SW 1271 (cell line): ENCODE data around the gene FBN2.

Source experiments
- DNase-seq, 2 experiments: peaks; one replicate each; lab custom pipeline; 2025; lab: John Stamatoyannopoulos, UW

Gene FBN2

DNA sequence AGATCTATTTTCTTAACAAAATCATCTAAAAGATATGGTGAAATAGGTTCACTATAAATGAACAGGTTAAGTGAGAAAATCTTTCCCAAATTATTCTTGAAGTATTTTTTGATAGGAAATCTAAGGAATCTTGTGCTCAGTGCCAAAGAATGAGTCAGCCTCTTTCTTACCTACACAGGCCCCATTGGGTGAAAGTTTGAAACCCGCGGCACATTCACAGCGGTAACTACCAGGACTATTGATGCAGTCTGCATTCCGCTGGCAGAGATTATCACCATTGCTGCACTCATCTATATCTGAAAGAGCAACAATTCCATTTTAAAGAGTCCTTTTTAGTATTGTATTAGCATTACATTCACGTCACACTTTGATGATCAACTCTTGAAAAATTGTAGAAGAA lies 232.7 kb downstream of the FBN2 start:
- DNase-seq = no peak

DNA sequence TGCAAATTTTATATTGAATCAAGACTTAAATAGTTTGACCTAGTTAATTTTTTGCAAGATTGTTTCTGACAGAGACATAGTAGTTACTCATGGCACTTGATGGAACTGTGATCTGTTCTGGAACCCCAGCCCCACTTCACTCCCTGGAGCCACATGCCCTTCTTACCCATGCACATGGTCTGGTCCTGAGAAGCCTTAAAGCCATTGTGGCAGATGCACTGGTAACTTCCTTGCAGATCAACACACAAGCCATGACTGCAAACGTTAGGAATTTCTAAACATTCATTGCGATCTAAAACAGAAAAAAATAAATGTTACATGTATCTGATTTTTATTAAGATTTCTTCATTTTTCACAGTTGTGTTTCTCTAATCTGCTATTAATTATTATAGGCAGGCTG lies 233.3 kb downstream of the FBN2 start:
- no peak for DNase-seq

DNA sequence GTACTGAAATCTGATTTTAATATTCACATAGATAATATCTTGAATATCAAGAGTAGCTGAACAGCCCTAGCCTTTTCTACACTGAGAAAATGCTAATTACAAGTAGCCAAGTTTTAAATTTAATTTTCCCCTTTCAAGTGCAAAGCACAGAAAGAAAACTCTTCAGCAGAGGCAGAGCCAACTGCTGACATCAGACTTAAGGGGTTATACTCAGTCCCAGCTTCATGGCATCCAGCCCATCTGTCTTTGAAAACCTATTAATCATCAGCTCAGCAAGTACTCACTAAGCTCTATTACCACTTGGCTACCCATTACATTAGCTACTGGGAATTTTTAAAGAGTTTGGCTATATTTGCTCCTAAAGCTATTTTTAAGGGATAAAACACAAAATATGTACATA lies 234.0 kb downstream of the FBN2 start:
- DNase-seq = no peak

DNA sequence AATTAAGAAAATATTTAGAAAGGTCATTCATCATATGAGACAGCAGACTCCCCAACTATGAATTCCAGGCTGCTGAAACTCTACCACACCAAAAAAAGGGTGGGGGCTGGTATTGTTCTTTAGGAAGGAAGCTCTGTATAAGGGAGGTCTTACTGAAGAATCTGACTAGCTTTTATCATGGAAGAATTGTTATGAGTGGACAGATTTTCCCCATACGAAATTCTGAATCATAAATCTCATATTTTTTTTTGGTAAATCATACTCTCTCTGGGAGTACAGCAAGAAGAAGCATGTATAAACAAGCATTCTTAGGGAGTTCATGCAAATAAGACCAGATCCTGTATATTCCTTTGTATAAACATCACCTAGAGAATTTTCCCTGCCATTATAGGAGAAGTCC lies 234.5 kb downstream of the FBN2 start:
- no peak for DNase-seq

DNA sequence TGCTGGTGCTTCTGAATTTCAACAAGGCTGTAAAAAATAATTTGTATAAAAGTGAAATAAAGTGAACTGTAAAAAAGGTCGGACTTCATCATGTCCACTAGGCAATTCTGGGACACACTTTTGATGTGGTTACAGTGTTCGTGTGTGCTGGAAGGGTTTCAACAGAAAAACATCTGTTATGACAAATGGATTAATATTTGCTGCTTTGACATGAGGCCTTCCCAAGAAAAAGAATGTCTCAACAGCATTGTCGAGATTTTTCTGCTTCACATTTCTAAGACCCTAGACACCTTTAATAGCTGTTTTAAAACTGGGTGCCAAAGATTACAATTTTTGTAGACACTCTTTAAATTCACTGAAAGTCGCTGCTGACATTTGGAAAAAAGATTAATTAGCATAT lies 237.9 kb downstream of the FBN2 start:
- no peak for DNase-seq

DNA sequence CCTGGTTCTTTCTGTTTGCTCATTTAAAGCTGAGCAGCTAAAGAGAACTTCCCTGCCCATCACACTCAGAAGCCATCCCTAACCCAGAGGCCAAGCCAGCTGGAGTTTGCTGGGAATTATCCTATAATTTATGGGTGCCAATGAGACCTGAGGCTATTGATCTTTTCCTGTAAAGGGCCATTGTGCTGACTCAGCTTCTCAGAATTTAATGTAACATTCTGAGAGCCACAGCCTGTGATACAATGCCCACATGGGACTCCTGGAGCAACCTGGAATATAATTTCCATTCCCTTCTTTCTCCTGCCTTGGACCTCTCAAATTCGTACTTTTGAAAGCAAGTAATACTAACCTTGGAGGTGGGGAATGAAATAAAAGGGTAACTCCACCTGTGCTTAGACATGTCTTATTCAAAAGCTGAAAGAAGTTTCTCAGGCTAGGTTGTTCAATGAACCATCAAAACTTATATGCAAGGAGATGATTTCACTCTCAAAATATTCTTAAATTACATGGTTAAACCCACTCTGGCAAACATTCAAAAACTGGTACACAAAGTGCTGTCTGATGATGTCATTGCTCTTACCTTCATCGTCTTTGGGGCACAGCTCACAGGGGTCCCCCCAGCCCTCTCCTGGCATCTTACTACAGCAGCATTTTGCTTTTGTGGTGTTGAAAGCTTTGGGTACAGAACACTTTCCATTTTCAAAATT lies 247.7 kb downstream of the FBN2 start:
- DNase-seq = no peak

DNA sequence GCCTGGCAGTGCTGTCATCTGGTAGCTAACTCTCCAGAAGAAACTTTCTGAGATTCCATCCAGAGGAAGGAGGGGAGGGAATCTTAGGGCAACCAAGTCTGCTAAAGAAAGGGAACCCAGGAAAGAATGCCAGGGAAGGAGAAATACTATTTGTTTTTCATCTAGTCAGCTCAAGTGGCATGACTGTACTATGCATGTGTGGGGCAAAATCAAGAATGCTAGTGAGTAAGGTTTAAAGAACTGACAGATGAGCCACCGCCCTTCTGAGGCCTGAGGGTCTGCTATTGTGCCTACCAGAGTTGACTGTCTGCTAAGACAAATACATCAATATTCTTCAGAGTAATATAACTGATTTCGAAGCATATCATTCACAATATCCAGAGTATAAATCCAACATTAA lies 250.3 kb downstream of the FBN2 start:
- no peak for DNase-seq

DNA sequence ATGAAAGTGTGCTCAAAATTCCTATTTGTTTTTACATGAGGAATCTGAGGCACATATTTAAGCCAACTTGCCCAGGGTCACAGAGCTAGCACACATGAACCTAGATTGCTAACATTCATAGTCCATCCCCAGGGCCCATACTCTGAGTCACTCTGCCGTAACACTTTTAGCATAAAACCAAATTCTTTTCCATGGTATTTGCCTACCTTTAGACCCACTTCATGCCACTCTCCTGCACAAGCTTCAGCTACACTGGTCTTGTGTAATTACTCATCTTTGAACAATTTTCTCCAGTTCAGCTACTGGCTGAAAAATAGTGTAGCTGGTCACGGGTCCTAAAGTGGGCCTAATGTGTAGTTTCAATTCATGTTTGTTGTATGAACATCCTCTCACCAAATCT lies 253.8 kb downstream of the FBN2 start:
- no peak for DNase-seq

DNA sequence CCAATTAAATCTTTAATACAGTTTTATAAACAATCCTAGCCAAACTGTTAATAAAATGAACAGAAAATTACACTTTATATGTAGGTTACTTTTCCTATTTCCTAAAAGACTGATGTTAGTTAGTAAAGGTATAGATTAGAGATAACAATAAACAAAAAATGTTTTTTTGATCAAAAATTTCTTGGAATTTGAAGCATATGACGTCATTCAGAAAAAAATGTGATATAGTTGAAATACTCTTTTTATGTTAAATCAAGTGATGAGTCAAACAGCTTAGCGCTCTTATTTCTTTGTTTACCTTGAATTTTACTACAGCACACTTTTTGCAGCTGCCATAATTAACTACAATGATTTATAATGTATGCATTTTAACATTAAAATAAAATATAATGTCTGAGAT lies 258.7 kb downstream of the FBN2 start:
- DNase-seq = no peak

DNA sequence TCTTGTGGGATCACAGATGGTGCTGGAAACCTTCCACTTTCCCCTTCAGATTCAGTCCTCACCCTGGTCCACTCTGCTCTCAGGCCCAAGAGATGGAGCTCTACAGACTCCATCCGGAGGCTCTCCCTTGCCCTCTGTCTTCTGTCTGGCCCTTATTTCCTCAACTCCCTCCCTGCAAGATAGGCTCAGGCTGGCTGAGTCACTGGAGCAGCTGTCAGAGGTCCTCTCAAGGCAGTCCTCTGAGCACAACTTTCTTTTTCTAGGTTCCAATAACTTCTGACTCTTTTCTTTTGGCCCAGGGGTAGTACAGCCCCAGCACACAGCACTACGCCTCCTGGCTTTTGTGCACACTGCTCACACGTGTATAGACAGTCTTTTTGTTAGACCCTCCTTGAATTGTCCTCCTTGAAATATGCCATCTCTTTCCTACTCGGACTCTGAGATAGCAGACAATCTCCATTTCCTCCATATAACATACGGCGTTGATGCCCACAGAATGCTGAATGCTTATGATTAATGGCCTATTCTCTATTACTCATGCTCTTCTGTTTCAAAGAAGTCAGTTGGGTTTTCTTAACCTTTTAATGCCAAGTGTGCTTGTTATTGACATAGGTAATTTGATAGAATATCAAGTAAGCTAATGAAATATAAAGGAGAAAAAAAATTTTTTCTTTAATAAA lies 261.4 kb downstream of the FBN2 start:
- DNase-seq = no peak

DNA sequence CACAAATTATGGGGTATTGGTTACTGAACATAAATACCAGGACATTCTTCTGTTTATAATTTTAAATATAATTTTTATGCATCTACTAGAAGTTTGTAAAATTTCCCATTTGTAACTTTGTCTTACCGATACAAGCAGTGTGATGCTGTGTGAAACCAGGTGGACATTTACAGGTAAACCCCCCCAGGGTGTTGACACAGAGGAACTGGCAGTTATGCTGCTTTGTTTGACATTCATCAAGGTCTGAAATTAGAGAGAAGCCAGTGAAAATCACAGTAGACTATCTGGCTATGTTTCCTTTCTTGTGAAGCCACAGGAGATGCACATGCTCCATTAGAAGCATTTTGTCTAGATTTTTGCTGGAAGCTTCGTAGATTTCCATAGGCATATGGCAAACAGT lies 263.6 kb downstream of the FBN2 start:
- no peak for DNase-seq

DNA sequence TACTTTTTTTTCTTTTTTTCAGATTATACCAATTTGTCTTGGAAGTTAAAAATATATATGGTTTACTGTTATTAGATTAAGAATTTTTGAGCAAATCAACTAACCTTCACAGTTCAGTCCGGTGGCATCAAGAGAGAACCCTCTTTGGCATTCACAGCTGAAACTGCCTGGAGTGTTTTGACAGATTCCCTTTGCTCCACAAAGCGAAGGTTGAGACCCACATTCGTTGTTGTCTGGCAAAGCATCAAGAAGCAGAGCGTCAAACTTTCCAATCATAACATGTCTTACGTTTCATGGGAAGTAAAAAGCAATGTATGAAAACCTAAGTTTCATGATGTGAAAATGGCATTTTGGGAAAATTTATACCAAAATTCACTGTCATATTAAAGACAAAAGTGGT lies 264.3 kb downstream of the FBN2 start:
- no peak for DNase-seq

DNA sequence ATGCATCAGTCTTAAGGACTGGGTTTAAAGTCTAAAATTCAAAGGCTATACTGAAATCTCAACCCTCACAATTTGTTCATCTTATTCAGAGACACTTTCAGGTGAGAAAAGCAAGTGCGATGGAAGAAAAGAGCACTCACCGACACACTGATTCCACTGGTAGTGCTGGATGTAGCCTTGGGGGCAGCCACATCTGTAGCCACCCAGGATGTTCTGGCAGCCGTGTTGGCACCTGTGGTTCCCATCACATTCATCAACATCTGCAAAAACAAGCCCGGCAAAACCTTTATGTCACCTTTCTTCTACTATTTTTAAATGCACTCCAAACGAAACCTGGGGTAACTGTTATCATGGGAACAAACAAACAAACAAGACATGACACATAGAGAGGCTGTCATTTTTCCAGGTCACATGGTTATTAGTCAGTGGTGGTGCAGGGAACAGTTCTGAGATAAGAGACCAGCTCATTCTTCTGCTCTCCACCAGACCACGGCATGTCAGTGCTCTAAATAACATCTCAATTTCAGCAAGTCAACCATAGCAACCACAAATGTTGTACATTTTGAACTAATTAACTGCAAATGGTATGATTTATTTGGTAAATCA lies 266.1 kb downstream of the FBN2 start:
- peak; percentile 12 to 67 for DNase-seq

DNA sequence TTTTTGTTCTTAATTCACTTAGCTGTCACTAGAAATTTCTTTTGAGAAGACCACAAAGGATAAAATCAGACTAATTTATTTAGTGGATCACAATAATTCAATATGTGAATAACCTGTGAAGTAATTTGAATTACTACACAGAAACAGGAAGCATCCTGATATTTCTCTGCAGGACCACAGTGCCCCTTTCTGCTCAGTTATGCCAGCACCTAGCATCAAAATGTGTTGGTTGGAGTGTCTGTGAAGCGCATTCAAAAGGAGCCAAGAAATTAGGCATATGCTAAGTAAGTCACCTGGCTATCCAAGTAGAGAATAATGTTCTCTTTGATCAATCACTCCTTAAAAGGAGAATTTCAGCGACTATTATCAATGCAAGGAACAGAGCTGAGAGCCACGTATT lies 267.0 kb downstream of the FBN2 start:
- DNase-seq = no peak

DNA sequence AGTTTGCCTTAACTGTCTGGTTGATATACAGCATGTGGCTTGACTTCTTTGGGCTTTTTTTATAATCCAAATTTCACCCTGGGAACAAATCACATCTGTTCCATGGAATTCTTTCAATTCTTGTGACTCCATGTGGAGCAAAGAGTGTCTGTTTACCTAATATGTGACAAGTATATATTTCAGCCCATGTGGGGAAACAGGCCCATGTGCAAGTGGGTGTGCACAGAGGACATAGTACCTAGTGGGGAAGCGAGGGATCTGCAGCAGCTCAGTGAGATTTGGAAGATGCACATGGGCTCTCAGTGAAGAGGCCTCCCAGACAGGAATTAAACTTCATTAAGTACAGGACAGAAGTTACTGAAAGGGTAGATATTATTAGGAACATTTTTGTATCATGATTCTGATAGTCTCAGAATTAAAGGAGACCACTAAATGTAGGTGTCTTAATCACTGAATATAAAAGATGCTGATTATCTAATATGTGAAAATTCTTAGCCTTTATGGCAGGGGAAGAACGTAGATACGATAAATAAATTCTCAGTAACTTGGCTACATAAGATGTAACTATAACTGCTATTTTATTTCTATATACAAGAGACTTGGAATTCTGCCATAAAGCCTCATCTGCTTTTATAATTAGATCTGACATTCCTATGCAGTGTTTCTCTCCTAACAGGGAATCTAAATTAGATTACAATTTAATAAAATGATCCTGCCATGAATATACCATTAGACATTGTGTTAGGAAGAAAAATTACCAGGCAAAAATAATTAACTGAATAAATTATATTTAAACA lies 273.3 kb downstream of the FBN2 start:
- no peak for DNase-seq

DNA sequence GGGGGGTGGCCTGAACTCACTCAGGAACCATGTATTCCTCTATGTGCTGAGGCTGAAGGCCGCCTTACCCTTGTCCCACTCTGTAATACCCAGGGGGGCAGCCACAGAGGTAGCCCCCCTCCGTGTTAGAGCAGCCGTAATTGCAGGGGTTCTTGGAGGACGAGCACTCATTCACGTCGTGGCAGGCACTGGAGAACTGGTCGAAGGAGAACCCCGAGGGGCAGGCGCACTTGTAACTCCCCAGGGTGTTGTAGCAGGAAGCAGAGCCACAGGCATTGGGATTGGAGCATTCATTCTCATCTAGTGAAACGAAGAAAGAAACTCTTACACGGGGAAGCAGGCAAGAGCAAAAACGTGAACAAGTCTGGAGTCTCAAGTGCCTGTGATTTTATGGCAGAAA lies 274.7 kb downstream of the FBN2 start:
- DNase-seq = no peak

DNA sequence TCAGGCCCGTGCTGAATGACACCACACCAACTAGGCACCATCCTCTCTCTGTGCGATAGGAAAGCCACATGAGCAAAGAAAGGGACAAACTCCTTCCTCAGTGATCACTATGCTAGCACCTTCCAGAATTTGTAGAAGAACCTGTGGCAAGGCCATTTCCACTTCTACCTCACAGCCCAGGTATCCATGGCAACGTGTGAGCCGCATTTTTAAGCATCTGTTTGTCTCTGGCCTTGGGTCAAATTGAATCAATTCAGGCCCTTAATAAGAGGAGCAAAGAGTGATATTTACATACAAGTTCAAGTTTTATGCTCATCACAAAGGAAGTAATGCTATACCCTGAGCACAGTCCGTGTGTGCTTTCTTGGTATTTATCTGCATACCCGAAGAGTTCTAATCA lies 275.1 kb downstream of the FBN2 start:
- DNase-seq = no peak

DNA sequence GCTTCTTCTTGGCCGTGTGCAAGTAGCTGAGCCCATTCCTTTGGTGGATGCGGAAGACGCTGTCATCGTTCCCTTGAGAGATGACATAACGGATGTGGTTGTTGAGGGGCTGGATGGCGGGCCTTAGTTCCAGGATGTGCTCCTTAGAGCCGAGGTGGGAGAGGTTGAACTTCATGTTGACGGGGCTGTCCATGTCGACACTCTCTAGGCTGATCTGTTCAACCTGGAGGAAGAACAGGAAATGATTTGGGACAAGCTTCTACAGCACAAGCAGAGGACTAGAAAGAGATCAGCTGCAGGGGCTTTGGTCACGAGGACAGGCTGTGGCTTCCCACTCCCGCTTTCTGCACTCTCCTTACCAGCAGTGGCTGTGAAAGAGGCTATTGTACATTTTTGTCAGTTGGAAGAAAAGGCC lies 278.4 kb downstream of the FBN2 start:
- DNase-seq = no peak

DNA sequence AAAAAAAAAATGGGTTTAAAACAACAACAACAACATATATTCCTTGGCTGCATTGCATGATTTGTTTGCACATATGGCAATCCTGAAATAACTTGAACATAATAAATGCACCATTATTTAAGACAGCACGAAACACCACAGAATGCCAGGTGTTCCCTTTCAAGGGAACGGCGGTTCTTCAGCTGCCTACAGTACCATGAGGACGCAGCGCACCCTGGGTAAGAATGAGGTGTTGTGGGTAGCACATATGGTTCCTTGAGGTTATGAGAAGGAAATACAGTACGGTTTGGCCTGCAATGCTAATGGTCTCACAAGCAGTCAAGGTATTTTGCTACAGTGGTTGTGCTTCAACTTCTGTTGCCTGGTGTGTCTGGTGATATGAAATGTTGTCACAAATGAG lies 279.7 kb downstream of the FBN2 start:
- no peak for DNase-seq

DNA sequence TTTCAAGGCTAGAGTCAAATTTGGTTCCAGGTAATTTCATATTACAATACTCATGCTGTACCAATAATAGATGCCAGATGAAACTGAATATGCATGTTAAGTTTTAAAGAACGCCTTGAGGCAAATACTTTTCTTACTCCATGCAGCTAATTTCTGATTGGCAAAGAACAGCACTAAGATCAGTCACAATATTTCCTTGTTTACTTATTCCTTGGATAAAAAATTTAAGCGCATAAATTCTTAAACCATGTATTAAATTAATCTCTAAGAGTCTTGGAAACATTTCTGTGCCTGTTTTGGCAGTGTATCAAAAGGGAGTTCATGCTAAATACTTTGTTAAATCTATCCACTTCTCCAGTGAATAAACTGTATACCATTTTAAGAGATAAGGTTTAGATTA lies 281.0 kb downstream of the FBN2 start:
- no peak for DNase-seq

DNA sequence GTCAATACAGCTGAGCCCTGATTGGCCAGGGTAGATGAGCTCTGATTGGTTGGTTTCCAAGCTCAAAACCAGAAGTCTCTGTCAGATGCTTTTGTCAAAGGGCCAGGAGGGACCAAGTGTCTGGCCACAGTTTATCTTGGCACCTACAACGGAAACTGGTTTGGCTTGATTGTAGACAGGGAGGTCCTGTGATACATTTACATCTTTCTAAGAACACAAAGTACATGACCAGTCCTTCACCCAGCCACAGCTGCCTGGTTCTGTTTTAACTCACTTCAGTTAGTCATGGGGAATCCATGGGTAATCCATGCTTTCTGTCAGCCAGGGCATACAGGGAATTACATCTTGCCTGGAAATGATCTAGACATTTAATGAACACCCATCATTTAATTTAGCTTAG lies 283.3 kb downstream of the FBN2 start:
- no peak for DNase-seq

DNA sequence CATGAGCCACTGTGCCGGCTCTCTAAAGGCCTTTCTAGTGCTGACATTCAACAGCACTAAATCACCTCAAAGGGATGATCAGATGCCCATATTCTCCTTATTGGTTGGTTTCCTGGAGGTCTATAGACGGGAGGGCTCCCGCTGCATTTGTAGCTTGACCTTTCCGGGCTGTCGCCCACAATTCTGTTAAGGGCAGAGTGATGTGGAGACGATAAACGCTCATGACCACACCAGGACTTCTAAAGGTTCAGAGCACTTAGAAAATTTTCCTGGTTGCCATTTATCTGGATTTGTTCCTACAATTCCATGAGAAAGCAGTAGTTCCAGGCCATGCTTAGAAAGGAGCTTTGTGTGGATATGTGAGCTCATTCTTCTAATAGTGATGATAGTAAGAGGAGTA lies 284.2 kb downstream of the FBN2 start:
- no peak for DNase-seq

DNA sequence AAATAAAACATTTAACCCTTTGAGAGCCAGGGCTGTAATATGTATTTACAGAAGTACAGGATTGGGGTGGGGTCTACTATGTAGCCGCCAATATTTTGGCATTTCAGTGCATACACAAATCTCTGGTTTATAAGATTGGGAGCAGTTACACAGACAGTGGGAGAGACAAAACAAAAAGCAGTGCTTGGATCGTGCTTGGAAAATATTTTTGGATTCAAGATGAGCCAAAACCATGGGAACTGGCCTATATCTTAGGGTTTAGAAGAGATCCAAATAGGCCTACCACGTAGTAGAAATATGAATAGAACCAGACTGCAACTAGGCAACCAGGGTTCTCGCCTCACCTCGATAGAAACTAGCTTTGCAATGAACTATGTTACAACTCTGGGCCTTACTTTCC lies 284.9 kb downstream of the FBN2 start:
- DNase-seq = no peak
